ENCODE results near the gene IL23R. TPM values are rescaled to one million over a fixed set of nuclear protein-coding genes. Genes with fewer than 3 reads are reported as not detected.

Gene IL23R
- polyA plus RNA-seq, 5 donors: 0.06 to 0.19 (median 0.08) TPM; not detected in 1

DNA sequence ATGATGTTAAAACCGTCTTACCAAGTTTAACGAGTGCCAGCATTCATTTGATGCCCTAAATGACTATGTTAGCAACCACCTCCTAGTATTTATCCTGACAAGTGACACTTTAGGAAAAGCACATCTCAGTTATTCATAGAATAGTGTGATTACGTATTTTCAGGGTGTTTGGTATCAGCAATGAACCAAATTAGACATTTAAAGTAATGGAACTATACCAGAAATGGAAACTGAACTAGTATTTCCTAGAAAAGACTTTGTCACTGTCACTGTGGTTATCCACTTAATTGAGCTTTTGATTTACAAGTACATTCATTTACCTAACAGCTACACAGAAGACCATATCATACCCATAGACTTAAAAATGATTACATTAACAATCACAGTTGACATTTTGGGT, 137.8 kb downstream of the IL23R start:
- no peak for DNase-seq

- no peak for DNase-seq
These were observed 140.3 kb downstream of the IL23R start for GRCh38 chr1:67306547-67306946.

DNA sequence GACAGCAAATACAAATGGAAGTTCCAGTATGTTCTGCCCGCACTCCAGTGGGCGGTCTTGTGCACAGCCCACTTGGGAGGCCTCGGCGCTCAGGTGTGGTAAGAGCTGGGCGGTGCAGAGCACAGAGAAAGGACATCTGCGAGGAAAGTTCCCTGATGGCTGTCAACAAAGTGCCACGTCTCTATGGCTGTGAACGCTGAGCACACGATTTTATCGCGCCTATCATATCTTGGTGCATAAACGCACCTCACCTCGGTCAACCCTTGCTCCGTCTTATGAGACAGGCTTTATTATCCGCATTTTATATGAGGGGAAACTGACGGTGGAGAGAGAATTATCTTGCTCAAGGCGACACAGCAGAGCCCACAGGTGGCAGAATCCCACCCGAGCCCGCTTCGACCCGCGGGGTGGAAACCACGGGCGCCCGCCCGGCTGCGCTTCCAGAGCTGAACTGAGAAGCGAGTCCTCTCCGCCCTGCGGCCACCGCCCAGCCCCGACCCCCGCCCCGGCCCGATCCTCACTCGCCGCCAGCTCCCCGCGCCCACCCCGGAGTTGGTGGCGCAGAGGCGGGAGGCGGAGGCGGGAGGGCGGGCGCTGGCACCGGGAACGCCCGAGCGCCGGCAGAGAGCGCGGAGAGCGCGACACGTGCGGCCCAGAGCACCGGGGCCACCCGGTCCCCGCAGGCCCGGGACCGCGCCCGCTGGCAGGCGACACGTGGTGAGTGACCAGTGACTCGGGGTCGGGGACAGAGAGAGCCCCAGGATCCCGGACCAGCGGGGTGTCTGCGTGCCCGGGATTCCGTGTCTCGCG, 141.2 kb downstream of the IL23R start, which contains the start of gene IL12RB2:
TSS of gene IL12RB2 (plus strand) at position 623 of the 810 bp plus-strand sequence. CDS start 12,496 bp downstream, outside the sequence.
- no peak for DNase-seq

- DNase-seq: no peak
These were observed 141.9 kb downstream of the IL23R start for GRCh38 chr1:67308136-67308535.

Other genes with a start within 250 kb of the IL23R start
- gene DNAI4, start 241.6 kb upstream of the IL23R start, polyA plus RNA-seq (ENCODE audit: insufficient read depth in 1 of 5, insufficient read length in 5 of 5, low replicate concordance in 1 of 5): 10 to 100 TPM in 4 of 5 donors, 1 to 10 TPM in 1; 9.0 to 13.3 (median 11.3) TPM
- gene MIER1, start 241.5 kb upstream of the IL23R start, polyA plus RNA-seq (ENCODE audit: insufficient read depth in 1 of 5, insufficient read length in 5 of 5, low replicate concordance in 1 of 5): 10 to 100 TPM; 26.4 to 41.1 (median 34.7) TPM
- 10 to 100 TPM in 2 of 5 donors, 1 to 10 TPM in 3; 7.6 to 10.6 (median 9.0) TPM for gene SLC35D1, start 112.3 kb upstream of the IL23R start, polyA plus RNA-seq (ENCODE audit: insufficient read depth in 1 of 5, insufficient read length in 5 of 5, low replicate concordance in 1 of 5)
- gene C1orf141, start 31.5 kb upstream of the IL23R start, polyA plus RNA-seq (ENCODE audit: insufficient read depth in 1 of 5, insufficient read length in 5 of 5, low replicate concordance in 1 of 5): 1 to 10 TPM in 2 of 5 donors, under 1 TPM in 1, not detected in 2; 0.58 to 2.1 (median 1.4) TPM
- 1 to 10 TPM in 2 of 5 donors, under 1 TPM in 3; 0.73 to 1.2 (median 0.90) TPM for gene IL12RB2, start 141.4 kb downstream of the IL23R start, polyA plus RNA-seq (ENCODE audit: insufficient read depth in 1 of 5, insufficient read length in 5 of 5, low replicate concordance in 1 of 5)

All from right lung (tissue), 5 donors.